GM11168 (cell line): ENCODE results near the gene PCNT.
"Not testable (repeated sequence)": the region's sequence is repeated elsewhere in the genome, so short reads cannot be mapped to it uniquely, and the experiment has no call there.

ENCODE experiments used
- in situ Hi-C: fragments of 300-500 bp; cut with MboI; formaldehyde crosslinking; loops from one replicate; pipeline ENCODE4 v1.12.0; 2022; ENCODE audit warnings: low sequenced_read_pairs; ENCODE audit not compliant: unreplicated experiment

PCNT gene

GRCh38 chr21:46307625-46308024, 16.3 kb upstream of the PCNT start:
- in situ Hi-C loops: no loop called here

GRCh38 chr21:46308431-46308830, 15.5 kb upstream of the PCNT start:
- in situ Hi-C loops: no loop called here

GRCh38 chr21:46310260-46310659, 13.7 kb upstream of the PCNT start:
- in situ Hi-C loops: not testable (repeated sequence)

- in situ Hi-C loops: no loop called here
Measured at GRCh38 chr21:46311568-46311967, 12.4 kb upstream of the PCNT start.

- in situ Hi-C loops: no loop called here
Measured at GRCh38 chr21:46312949-46313348, 11.0 kb upstream of the PCNT start.

GRCh38 chr21:46314441-46315020, 9.4 kb upstream of the PCNT start:
- in situ Hi-C loops: no loop called here

GRCh38 chr21:46316708-46317324, 7.1 kb upstream of the PCNT start:
- in situ Hi-C loops: no loop called here

GRCh38 chr21:46317710-46318463, 6.1 kb upstream of the PCNT start:
- in situ Hi-C loops: no loop called here

- in situ Hi-C loops: no loop called here
Measured at GRCh38 chr21:46318464-46318845, 5.5 kb upstream of the PCNT start.

- in situ Hi-C loops: no loop called here
Measured at GRCh38 chr21:46319186-46319585, 4.8 kb upstream of the PCNT start.

GRCh38 chr21:46320331-46320801, 3.6 kb upstream of the PCNT start:
- in situ Hi-C loops: no loop called here

GRCh38 chr21:46322351-46323226, 1.4 kb upstream of the PCNT start:
- in situ Hi-C loops: no loop called here

GRCh38 chr21:46323227-46323709, 688 bp upstream of the PCNT start:
- in situ Hi-C loops: no loop called here

GRCh38 chr21:46324390-46325072, 575 bp downstream of the PCNT start:
- in situ Hi-C loops: no loop called here

GRCh38 chr21:46325073-46325912, 1.3 kb downstream of the PCNT start:
- in situ Hi-C loops: no loop called here

GRCh38 chr21:46326110-46326703, 2.3 kb downstream of the PCNT start:
- in situ Hi-C loops: no loop called here

GRCh38 chr21:46327711-46328110, 3.8 kb downstream of the PCNT start:
- in situ Hi-C loops: no loop called here

GRCh38 chr21:46328151-46328550, 4.2 kb downstream of the PCNT start:
- in situ Hi-C loops: no loop called here

GRCh38 chr21:46329796-46330195, 5.8 kb downstream of the PCNT start:
- in situ Hi-C loops: no loop called here
